ENCODE data around the gene DIP2B. TPM values are rescaled to one million over a fixed set of nuclear protein-coding genes. Genes with fewer than 3 reads are reported as not detected.

DIP2B gene
- total RNA-seq, 1 donor from 2014 or later, result 9.4 TPM

GRCh38 chr12:50728417-50728816 is 223.6 kb downstream of the DIP2B start:
- ATAC-seq (no peak), DNase-seq (ENCODE audit: missing footprints) (no peak)
- intact Hi-C loops (cut with DNase I), result loop anchor here (5.0 kb wide), 1 partner anchor 221 kb away; no protein-coding TSS in a partner anchor

- DNase-seq (ENCODE audit: missing footprints) (no peak), ATAC-seq (no peak)
- intact Hi-C loops (cut with DNase I), result loop anchor here (5.0 kb wide), 1 partner anchor 222 kb away; no protein-coding TSS in a partner anchor
Observed at GRCh38 chr12:50728841-50729240, 224.1 kb downstream of the DIP2B start.

- no peak for DNase-seq (ENCODE audit: missing footprints)
- intact Hi-C loops (cut with DNase I), result no loop called here
- ATAC-seq, result no peak
Observed at GRCh38 chr12:50732591-50732990, 227.8 kb downstream of the DIP2B start.

GRCh38 chr12:50733706-50734105 is 228.9 kb downstream of the DIP2B start:
- intact Hi-C loops (cut with DNase I), result no loop called here
- no peak for DNase-seq (ENCODE audit: missing footprints)
- ATAC-seq, result no peak

- intact Hi-C loops (cut with DNase I), result no loop called here
- DNase-seq (ENCODE audit: missing footprints), result no peak
- ATAC-seq, result peak; percentile 50
Observed at GRCh38 chr12:50734409-50735263, 229.9 kb downstream of the DIP2B start.

- ATAC-seq (no peak), DNase-seq (ENCODE audit: missing footprints) (no peak)
- intact Hi-C loops (cut with DNase I), result no loop called here
Observed at GRCh38 chr12:50739611-50740010, 234.8 kb downstream of the DIP2B start.

GRCh38 chr12:50740307-50740706 is 235.5 kb downstream of the DIP2B start:
- DNase-seq (ENCODE audit: missing footprints) (no peak), ATAC-seq (no peak)
- intact Hi-C loops (cut with DNase I), result no loop called here

GRCh38 chr12:50742776-50743175 is 238.0 kb downstream of the DIP2B start:
- ATAC-seq (no peak), DNase-seq (ENCODE audit: missing footprints) (no peak)
- intact Hi-C loops (cut with DNase I), result no loop called here

- intact Hi-C loops (cut with DNase I), result no loop called here
- DNase-seq (ENCODE audit: missing footprints) (no peak), ATAC-seq (no peak)
Observed at GRCh38 chr12:50745861-50746260, 241.1 kb downstream of the DIP2B start.

GRCh38 chr12:50746431-50746830 is 241.6 kb downstream of the DIP2B start:
- DNase-seq (ENCODE audit: missing footprints), result no peak
- intact Hi-C loops (cut with DNase I), result no loop called here
- no peak for ATAC-seq

- ATAC-seq, result no peak
- DNase-seq (ENCODE audit: missing footprints), result no peak
- intact Hi-C loops (cut with DNase I), result no loop called here
Observed at GRCh38 chr12:50747817-50748216, 243.0 kb downstream of the DIP2B start.

GRCh38 chr12:50749459-50749882 is 244.7 kb downstream of the DIP2B start:
- no peak for DNase-seq (ENCODE audit: missing footprints)
- no peak for ATAC-seq
- intact Hi-C loops (cut with DNase I), result no loop called here

- no peak for DNase-seq (ENCODE audit: missing footprints)
- no peak for ATAC-seq
Observed at GRCh38 chr12:50750366-50750765, 245.6 kb downstream of the DIP2B start.

GRCh38 chr12:50751948-50752721 is 247.3 kb downstream of the DIP2B start:
- DNase-seq (ENCODE audit: missing footprints) (no peak), ATAC-seq (peak; percentile 45)
- intact Hi-C loops (cut with DNase I), result no loop called here

More at GRCh38 chr12:50750366-50750765, 245.6 kb downstream of the DIP2B start:
- intact Hi-C loops (cut with DNase I), result no loop called here

GRCh38 chr12:50753232-50753769 is 248.5 kb downstream of the DIP2B start:
- DNase-seq (ENCODE audit: missing footprints) (no peak), ATAC-seq (no peak)
- intact Hi-C loops (cut with DNase I), result no loop called here

GRCh38 chr12:50763639-50764285 is 259.0 kb downstream of the DIP2B start, which contains the start of gene ATF1:
Gene ATF1 (plus strand): TSS chr12:50764101. CDS start chr12:50780146, 16,045 bp downstream.
- ATAC-seq (peak; percentile 96), DNase-seq (ENCODE audit: missing footprints) (peak; percentile 95)
- intact Hi-C loops (cut with DNase I), result loop anchor here (2.0 kb wide), 1 partner anchor 161 kb away; a partner anchor contains a TSS

- intact Hi-C loops (cut with DNase I), result loop anchor here (2.0 to 5.0 kb wide), 2 partner anchors 160 to 223 kb away; a partner anchor contains a TSS
- DNase-seq (ENCODE audit: missing footprints), result peak; percentile 82
Observed at GRCh38 chr12:50764286-50765094, 259.7 kb downstream of the DIP2B start.

More at GRCh38 chr12:50764286-50765094, 259.7 kb downstream of the DIP2B start:
- peak; percentile 78 for ATAC-seq

Measured in Right ventricle myocardium inferior (tissue), 1 donor.